Coronary artery (tissue), 2 donors: Measurements from ENCODE around the gene EMILIN2.
A peak's percentile ranks its signal among the peaks of the same experiment; 100 is the strongest.

Experiments used
- DNase-seq: peaks from one replicate; pipeline ENCODE4 v3.0.0-alpha.2; 2017; ENCODE audit warnings: low spot score
- H3K27ac ChIP-seq, 2 donors: fragments of 200-600 bp; sonication (generic); one replicate each; pipeline ENCODE4 v1.5.1; 2016 to 2019
- H3K4me3 ChIP-seq: fragments of 200-600 bp; sonication (generic); 2 replicates; pipeline ENCODE4 v1.5.1; 2016; ENCODE audit warnings: mild to moderate bottlenecking, moderate library complexity
- CTCF ChIP-seq: fragments of 200-600 bp; sonication (generic); IDR thresholded peaks from one replicate; pipeline ENCODE4 v1.5.1; 2019; ENCODE audit warnings: antibody characterized with exemption

The EMILIN2 gene

DNA sequence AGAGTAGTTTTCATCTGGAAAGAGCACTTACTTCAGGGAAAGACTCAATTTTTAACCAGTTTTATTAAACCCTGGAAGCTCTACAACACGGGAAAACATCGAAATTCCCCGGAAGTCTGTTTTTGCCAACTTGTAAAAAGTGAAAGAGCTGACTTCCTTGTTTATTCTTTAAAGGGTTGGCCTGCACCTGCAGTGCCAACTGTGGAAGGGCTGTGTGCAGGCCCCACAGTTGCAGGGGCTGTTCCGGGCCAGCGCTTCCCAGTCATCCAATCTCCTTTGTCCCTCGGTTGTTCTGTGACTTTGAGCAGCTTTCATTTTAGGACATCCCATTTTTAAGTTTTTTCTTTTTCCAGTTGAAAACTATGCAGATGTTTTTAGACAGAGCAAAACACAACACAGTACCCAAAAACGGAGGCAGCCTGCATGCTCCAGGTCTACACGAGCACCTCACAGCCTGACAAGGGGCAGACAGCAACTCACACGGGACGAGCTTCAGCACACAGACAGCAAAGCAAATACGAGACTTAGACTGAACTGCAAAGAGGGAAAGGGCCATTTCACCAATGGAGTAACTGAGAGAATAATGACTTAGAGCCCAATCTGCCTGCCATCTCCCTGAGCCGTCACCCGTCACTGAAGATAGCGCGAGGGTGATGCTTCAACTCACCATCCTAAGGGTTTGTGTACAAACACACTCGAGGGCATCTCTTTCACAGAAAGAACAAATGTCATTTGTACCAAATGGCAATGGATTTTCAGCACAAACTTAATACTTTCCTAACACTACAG is 70.6 kb downstream of the EMILIN2 start:
- H3K4me3 ChIP-seq, result no peak overlapping the region
- TF ChIP-seq CTCF, result no peak
- peak; percentile 53 for DNase-seq
- peak overlapping the region in 1 of 2 donors; percentile 1 for H3K27ac ChIP-seq

DNA sequence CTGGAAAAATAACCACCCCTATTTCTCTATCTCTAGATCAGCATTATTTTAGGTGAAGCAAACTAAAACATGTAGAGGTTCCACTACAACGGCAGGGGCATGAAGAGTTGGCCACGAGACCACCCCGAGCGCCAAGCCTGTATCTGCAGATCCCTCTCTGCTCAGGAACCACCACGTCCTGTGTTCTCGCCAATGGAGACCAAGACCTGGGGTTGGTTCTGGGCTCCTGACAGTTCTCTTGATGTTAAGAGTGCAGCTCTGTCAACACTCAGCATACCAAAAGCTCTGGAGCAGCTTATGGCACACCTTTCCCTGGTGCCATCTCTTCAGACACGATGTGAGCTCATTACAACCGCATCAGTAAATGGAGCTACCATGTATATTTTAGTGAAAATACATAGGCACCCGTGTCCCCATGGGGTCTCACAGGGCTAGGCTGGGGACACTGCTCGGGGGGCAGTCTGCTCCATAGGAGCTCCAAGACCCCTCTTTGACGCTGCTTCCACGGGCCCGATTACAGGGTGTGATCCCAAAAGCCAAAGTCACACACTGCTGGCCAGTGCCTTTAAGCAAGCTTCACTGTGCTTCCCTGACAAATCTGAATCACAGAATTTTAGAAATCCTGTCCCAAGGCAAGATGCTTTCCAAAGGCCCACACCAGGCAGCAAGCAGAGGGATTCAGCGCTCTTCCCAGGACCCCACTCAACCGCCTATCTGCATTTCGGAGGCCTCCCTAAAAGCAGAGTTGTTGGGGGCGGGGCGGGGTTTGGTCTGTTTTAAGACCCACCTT is 72.2 kb downstream of the EMILIN2 start:
- no peak overlapping the region for H3K27ac ChIP-seq
- DNase-seq, result peak; percentile 53
- TF ChIP-seq CTCF, result no peak
- no peak overlapping the region for H3K4me3 ChIP-seq

DNA sequence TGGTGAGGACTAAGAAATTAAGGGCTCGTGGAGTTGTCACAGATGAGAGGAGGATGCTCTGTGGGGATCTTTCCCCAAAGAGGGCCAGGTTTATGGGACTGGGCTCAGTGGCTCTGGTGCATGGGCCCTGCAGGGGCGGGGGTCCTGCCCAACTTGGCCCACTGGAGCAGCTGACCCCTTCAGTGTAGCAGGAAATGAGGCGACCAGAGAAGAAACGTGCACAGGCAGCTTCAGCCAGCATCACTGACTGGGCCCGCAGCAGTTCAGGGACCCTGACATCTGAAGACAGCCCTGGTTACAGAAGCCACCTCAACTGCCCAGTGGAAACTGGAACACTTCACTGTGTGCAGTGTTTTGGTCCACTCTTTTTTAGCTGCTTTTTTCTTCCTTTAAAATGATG is 72.8 kb downstream of the EMILIN2 start:
- Histone ChIP-seq H3K27ac (no peak overlapping the region), H3K4me3 (no peak overlapping the region)
- peak; percentile 43 for DNase-seq
- no peak for TF ChIP-seq CTCF

DNA sequence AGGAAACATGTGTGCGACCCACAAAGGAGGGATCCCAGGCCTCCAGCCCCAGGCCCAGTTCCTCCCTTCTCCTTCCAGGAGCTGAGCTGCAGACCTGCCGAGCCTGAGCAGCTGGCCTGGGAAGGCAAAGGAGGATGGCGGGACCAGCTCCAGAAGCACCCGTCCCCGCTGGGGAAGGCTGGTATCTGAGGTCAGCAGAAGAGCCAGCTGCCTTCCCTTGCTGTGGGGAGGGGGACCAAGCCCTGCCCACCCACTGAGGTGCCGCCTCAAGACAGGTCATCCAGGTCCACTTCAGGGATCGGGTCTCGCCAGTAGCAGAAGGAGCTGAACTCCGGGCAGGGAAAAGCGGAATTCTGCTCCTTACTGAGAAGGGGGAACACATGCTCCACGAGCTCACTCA is 73.2 kb downstream of the EMILIN2 start:
- DNase-seq, result peak; percentile 70
- no peak overlapping the region for H3K4me3 ChIP-seq
- TF ChIP-seq CTCF, result no peak
- H3K27ac ChIP-seq, result no peak overlapping the region

GRCh38 chr18:2920546-2921343 is 73.9 kb downstream of the EMILIN2 start:
- peak; percentile 69 for DNase-seq
- H3K4me3 ChIP-seq, result no peak overlapping the region
- TF ChIP-seq CTCF, result no peak
- no peak overlapping the region for H3K27ac ChIP-seq

DNA sequence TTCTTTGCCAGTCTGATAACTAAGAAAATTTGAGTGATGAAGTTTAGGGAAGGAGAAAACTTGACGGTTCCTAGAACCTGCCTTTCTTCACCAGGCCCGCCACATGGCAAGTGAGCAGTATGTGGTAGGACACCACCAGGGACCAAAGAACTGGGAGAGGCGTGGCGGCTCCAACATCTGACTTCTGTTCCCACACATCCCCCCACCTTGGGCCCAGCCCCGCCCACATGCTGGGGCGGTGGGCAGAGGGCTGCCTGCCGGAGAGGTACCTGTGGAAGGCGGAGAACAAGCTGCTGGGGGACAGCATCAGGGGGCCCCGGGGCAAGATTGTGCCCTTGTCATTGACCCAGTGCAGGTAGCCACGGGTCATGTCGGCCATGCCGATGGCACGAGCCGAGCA is 75.0 kb downstream of the EMILIN2 start:
- peak; percentile 55 for DNase-seq
- TF ChIP-seq CTCF, result no peak
- H3K27ac ChIP-seq, result no peak overlapping the region

More for the DNA sequence above, 75.0 kb downstream of the EMILIN2 start:
- no peak overlapping the region for H3K4me3 ChIP-seq
